Measurements from ENCODE around the gene KIF26A. TPM values are rescaled to one million over a fixed set of nuclear protein-coding genes. Genes with fewer than 3 reads are reported as not detected.

Gene KIF26A
- total and polyA plus RNA-seq, 2 experiments from 2014 or later = 5.6 to 103 TPM

DNA sequence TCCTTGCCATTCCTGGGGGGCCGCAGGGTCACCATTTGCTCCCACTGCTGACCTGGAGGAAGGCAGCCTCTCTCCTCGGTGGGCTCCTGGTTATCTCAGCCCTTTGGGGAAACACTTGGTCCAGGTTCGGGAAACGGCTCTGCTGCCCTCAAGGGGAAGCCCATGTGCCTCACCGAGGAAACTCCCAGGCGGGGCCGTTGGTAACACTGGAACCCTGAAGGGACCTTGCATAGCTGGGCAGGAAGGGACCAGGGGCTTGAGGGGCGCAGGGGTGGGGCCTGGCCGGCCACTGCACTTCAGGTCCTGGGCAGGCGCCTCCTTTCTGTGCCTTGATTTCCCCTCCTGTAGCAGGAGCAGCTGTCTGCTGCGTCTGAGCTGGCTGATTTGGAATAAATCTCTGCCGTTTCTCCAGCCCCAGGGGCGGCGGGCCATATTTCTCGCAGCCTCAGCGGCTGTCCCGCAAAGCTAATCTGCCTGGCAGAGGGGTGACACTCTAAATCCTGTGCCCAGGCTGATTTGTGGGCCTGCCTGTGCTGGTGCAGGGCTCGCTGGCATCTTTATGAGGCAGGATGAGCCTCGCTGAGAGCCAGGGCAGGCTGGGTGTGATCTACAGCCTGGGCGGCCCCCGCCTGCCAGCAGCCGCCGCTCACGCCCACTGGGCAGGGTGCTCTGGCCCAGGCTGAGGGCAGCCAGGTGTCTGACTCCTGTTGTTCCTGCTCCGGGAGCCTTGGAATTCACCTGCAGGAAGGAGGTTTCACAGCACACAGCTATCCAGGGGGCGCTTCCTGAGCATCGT, 49.7 kb downstream of the KIF26A start (continued):
- TF ChIP-seq, protein P1, sequence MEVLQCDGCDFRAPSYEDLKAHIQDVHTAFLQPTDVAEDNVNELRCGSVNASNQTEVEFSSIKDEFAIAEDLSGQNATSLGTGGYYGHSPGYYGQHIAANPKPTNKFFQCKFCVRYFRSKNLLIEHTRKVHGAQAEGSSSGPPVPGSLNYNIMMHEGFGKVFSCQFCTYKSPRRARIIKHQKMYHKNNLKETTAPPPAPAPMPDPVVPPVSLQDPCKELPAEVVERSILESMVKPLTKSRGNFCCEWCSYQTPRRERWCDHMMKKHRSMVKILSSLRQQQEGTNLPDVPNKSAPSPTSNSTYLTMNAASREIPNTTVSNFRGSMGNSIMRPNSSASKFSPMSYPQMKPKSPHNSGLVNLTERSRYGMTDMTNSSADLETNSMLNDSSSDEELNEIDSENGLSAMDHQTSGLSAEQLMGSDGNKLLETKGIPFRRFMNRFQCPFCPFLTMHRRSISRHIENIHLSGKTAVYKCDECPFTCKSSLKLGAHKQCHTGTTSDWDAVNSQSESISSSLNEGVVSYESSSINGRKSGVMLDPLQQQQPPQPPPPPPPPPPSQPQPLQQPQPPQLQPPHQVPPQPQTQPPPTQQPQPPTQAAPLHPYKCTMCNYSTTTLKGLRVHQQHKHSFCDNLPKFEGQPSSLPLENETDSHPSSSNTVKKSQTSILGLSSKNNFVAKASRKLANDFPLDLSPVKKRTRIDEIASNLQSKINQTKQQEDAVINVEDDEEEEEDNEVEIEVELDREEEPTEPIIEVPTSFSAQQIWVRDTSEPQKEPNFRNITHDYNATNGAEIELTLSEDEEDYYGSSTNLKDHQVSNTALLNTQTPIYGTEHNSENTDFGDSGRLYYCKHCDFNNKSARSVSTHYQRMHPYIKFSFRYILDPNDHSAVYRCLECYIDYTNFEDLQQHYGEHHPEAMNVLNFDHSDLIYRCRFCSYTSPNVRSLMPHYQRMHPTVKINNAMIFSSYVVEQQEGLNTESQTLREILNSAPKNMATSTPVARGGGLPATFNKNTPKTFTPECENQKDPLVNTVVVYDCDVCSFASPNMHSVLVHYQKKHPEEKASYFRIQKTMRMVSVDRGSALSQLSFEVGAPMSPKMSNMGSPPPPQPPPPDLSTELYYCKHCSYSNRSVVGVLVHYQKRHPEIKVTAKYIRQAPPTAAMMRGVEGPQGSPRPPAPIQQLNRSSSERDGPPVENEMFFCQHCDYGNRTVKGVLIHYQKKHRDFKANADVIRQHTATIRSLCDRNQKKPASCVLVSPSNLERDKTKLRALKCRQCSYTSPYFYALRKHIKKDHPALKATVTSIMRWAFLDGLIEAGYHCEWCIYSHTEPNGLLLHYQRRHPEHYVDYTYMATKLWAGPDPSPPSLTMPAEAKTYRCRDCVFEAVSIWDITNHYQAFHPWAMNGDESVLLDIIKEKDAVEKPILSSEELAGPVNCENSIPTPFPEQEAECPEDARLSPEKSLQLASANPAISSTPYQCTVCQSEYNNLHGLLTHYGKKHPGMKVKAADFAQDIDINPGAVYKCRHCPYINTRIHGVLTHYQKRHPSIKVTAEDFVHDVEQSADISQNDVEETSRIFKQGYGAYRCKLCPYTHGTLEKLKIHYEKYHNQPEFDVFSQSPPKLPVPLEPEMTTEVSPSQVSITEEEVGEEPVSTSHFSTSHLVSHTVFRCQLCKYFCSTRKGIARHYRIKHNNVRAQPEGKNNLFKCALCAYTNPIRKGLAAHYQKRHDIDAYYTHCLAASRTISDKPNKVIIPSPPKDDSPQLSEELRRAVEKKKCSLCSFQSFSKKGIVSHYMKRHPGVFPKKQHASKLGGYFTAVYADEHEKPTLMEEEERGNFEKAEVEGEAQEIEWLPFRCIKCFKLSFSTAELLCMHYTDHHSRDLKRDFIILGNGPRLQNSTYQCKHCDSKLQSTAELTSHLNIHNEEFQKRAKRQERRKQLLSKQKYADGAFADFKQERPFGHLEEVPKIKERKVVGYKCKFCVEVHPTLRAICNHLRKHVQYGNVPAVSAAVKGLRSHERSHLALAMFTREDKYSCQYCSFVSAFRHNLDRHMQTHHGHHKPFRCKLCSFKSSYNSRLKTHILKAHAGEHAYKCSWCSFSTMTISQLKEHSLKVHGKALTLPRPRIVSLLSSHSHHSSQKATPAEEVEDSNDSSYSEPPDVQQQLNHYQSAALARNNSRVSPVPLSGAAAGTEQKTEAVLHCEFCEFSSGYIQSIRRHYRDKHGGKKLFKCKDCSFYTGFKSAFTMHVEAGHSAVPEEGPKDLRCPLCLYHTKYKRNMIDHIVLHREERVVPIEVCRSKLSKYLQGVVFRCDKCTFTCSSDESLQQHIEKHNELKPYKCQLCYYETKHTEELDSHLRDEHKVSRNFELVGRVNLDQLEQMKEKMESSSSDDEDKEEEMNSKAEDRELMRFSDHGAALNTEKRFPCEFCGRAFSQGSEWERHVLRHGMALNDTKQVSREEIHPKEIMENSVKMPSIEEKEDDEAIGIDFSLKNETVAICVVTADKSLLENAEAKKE (CRISPR knock-in tag; IDR thresholded peaks at IDR 0.05) = no peak
- TF ChIP-seq CREB1 (CRISPR knock-in tag; IDR thresholded peaks at IDR 0.05; ENCODE audit: low read depth) (no peak), JUNB (IDR thresholded peaks at IDR 0.05; ENCODE audit: unreplicated experiment) (no peak), ZNF331 (CRISPR knock-in tag; IDR thresholded peaks at IDR 0.05; ENCODE audit: low read depth) (no peak), REST (IDR thresholded peaks at IDR 0.05; ENCODE audit: unreplicated experiment) (no peak)
